Effector memory CD8-positive, alpha-beta T cell (primary cell): ENCODE results near the gene RBM39.
A peak's percentile ranks its signal among the peaks of the same experiment; 100 is the strongest.

Experiments
- ATAC-seq: fragments of 150-1000 bp; cut with Tn5 transposase; replicated peaks from 2 replicates; pipeline ENCODE4 v1.10.0; 2021; ENCODE audit warnings: mild to moderate bottlenecking, moderate library complexity
- DNase-seq, 3 experiments: peaks; one replicate each; pipeline ENCODE4 v3.0.0; 2021
- H3K27ac Mint-ChIP-seq, 2 donors: one replicate each; pipeline ENCODE4 v1.8.0; 2022; ENCODE audit warnings: mild to moderate bottlenecking in 2 of 2, mixed read lengths in 2 of 2, moderate library complexity in 2 of 2
- H3K27me3 Mint-ChIP-seq, 2 donors: one replicate each; pipeline ENCODE4 v1.8.0; 2022; ENCODE audit warnings: mixed read lengths in 2 of 2
- H3K36me3 Mint-ChIP-seq: one replicate; pipeline ENCODE4 v1.8.0; 2022; ENCODE audit warnings: mild to moderate bottlenecking, moderate library complexity, mixed read lengths; ENCODE audit not compliant: insufficient read depth
- H3K4me1 Mint-ChIP-seq, 2 donors: one replicate each; pipeline ENCODE4 v1.8.0; 2022; ENCODE audit warnings: low read depth in 2 of 2, mixed read lengths in 2 of 2
- H3K4me3 Mint-ChIP-seq, 2 donors: one replicate each; pipeline ENCODE4 v1.8.0; 2022; ENCODE audit warnings: mild to moderate bottlenecking in 2 of 2, mixed read lengths in 2 of 2, moderate library complexity in 2 of 2
- H3K9me3 Mint-ChIP-seq, 2 donors: one replicate each; pipeline ENCODE4 v1.8.0; 2022; ENCODE audit warnings: mixed read lengths in 2 of 2

The RBM39 gene

DNA sequence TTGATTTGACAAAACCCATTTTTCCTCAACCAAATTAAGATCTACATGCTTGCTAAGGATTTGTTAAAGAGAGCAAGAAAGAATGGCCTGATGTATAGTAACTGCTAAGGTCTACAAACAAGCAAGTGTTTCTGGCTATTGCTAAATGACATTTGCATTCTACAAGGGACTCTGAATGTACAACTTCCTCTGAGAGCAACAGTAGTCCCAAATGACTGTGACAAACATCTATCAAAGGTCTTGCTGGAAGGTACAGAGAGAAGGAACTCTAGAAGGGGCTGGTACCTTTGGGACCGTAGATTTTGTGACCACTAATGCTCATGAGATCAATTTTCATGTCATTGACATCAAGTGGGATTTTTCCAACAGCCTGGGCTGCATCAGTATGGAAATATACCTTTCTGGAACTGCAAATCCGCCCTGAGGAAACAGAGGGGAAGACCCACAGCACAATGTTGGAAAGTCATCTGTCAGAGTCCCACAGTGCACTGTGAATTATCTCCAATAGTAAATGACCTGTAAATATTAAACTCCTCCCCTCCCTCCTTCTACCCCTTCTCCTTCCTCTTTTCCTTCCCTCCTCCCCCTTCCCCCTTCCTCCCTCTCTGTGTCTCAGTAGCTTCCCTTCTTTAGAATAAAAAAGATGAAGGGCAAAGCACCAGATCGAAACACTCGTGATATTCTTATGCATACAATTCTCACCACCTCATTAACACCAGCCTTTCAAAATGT lies 61.4 kb downstream of the RBM39 start:
- Mint-ChIP-seq H3K4me1 (no peaks in the 10 kb centered on the region), H3K9me3 (no peaks in the 10 kb centered on the region), H3K4me3 (no peak overlapping the region), H3K27me3 (no peaks in the 10 kb centered on the region), H3K36me3 (peaks cover 33% of the 10 kb centered on the region), H3K27ac (no peak overlapping the region)
- DNase-seq (no peak), ATAC-seq (no peak)

DNA sequence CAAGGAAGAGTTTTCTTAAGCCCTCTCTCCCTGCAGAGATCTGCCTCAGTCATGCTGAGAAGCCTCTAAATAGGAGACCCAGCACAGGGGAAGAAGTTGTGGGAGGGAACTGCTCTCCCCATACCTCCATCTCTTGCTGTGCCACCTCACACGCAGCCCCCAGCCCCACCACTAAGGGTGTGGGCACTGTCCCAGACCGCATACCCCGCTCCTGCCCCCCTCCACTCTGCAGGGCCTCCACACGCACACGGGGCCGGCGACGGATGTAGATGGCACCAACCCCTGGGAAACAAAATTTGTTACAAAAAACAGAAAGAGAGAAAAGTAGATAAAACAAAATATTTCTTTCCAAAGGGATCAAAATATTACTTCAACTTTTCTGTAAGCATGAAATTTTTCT lies 67.1 kb downstream of the RBM39 start:
- Mint-ChIP-seq H3K9me3 (no peaks in the 10 kb centered on the region), H3K27me3 (no peaks in the 10 kb centered on the region), H3K4me1 (no peaks in the 10 kb centered on the region), H3K36me3 (peaks cover 42% of the 10 kb centered on the region), H3K27ac (no peak overlapping the region), H3K4me3 (no peak overlapping the region)
- no peak for DNase-seq
- ATAC-seq: no peak

DNA sequence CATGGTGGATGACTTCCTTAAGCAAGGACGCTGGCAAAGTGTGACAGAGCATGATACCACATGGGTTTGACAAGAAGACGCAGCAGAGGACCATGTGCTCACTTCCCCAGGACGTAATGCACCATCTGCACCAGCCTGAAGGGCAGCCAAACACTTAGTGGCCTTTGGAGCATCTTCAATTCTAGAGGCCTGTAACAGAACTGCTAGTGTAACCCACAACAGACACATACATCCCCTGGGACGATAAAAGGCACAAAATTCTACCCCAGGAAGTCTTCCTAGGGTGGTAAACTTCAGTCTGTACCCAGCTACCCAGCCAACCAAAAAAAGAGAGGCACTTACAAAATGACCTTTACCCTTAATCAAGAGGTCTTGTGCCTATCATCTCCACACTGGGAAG lies 68.2 kb downstream of the RBM39 start:
- H3K9me3 Mint-ChIP-seq: no peaks in the 10 kb centered on the region
- H3K4me1 Mint-ChIP-seq: no peaks in the 10 kb centered on the region
- DNase-seq (no peak), ATAC-seq (no peak)
- no peak overlapping the region for H3K4me3 Mint-ChIP-seq
- H3K27ac Mint-ChIP-seq: no peak overlapping the region
- no peaks in the 10 kb centered on the region for H3K27me3 Mint-ChIP-seq
- H3K36me3 Mint-ChIP-seq: peaks cover 38% of the 10 kb centered on the region

GRCh38 chr20:35669681-35670080 lies 72.4 kb downstream of the RBM39 start:
- Mint-ChIP-seq H3K9me3 (no peaks in the 10 kb centered on the region), H3K27me3 (no peaks in the 10 kb centered on the region), H3K4me1 (peaks cover 3 to 5% of the 10 kb centered on the region in 2 donors), H3K27ac (no peak overlapping the region), H3K36me3 (peaks cover 34% of the 10 kb centered on the region), H3K4me3 (no peak overlapping the region)
- no peak for DNase-seq
- ATAC-seq: no peak

DNA sequence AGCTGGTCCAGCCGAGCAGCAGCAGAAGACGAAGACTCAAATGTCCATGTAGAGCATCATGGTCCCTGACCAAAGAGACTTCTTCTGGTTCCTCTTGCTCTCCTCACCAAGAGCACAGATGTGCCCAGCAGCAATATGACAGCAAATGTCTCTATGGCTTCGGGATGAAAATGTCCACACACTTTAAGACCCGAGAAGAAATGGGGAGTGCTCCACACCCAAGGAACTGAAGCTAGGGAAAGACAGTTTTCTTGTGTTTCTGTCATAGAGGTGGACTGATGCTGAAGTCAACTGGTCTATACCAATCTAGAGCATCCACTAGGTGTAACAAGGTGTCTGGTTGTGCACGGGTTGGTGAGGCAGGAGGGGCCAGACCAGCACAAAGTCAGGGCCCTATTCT lies 72.8 kb downstream of the RBM39 start:
- DNase-seq: no peak
- Mint-ChIP-seq H3K36me3 (peaks cover 38% of the 10 kb centered on the region), H3K27ac (no peak overlapping the region), H3K4me1 (peaks cover 3 to 5% of the 10 kb centered on the region in 2 donors), H3K9me3 (no peaks in the 10 kb centered on the region), H3K27me3 (no peaks in the 10 kb centered on the region), H3K4me3 (no peak overlapping the region)
- no peak for ATAC-seq

DNA sequence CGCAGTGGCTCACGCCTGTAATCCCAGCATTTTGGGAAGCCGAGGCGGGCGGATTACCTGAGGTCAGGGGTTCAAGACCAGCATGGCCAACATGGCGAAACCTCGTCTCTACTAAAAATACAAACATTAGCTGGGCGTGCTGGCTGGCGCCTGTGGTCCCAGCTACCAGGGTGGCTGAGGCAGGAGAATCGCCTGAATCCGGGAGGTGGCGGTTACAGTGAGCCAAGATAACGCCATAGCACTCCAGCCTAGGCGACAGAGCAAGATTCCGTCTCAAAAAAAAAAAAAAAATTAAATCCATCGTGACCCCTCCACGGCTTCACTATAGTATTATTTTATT lies 76.1 kb downstream of the RBM39 start:
- no peak for DNase-seq
- Mint-ChIP-seq H3K9me3 (no peaks in the 10 kb centered on the region), H3K4me3 (peak overlapping the region in 1 of 2 donors; percentile 31), H3K27me3 (no peaks in the 10 kb centered on the region), H3K36me3 (peaks cover 46% of the 10 kb centered on the region), H3K4me1 (peaks cover 32 to 37% of the 10 kb centered on the region in 2 donors), H3K27ac (peak overlapping the region in 1 of 2 donors; percentile 4)
- ATAC-seq: no peak

DNA sequence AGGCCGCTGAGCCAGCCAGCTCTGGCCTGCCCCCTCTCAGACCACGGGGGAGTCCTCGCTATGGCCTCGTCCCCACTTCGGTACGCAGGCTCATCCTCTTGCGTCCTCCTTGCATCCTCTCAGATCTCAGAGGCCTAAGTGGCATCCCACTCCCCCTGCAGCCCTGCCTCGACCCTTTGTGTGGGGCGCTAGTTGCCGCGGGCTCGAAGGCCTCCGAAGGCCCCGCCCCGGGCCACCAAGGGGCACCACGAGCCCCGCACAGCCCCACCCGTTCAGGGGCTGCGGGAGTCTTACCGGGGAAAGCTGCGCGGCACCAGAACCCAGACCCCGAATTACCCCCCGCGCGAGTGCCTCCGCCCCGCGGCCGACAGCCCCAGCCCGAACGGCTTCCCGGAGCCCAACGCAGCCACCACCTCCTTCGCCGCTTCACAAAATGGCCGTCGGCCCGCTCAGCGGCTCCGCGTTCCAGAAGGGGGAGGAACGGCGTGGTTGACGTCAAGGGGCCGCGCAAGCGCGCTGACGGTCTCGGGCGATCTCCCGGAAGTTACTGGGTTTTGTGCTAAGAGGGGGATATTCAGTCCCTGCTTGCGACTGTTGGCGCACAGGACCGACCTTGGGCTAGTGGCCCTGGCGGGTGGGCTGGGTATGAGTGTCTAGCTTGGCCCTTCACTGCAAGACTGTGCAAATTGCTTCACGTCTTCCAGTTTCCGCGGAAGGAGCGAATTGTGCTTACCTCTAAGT lies 77.4 kb downstream of the RBM39 start, which contains the start of the genes CPNE1 and RBM12:
CPNE1 (minus strand) TSS at position 435 of the 741 bp plus-strand sequence. CDS start 31,977 bp downstream, outside the sequence.
RBM12 (minus strand) TSS at position 435 of the 741 bp plus-strand sequence. CDS start 9,578 bp downstream, outside the sequence.
- H3K9me3 Mint-ChIP-seq: no peaks in the 10 kb centered on the region
- no peaks in the 10 kb centered on the region for H3K27me3 Mint-ChIP-seq
- H3K36me3 Mint-ChIP-seq: peaks cover 42% of the 10 kb centered on the region
- DNase-seq (peak; percentile 90 to 93 (median 93)), ATAC-seq (peak; percentile 74)
- H3K27ac Mint-ChIP-seq: peak within 1 kb of the TSS; percentile 98 to 99
- H3K4me3 Mint-ChIP-seq: peak within 1 kb of the TSS; percentile 97 to 98
- peaks cover 44 to 48% of the 10 kb centered on the region in 2 donors for H3K4me1 Mint-ChIP-seq

GRCh38 chr20:35663516-35664465 lies 78.3 kb downstream of the RBM39 start:
- ATAC-seq: peak; percentile 73
- H3K27me3 Mint-ChIP-seq: no peaks in the 10 kb centered on the region
- H3K27ac Mint-ChIP-seq: peak overlapping the region; percentile 98 to 99
- peak overlapping the region; percentile 97 to 98 for H3K4me3 Mint-ChIP-seq
- H3K9me3 Mint-ChIP-seq: no peaks in the 10 kb centered on the region
- H3K4me1 Mint-ChIP-seq: peaks cover 48 to 57% of the 10 kb centered on the region in 2 donors
- DNase-seq: peak; percentile 69 to 74 (median 70)
- peaks cover 42% of the 10 kb centered on the region for H3K36me3 Mint-ChIP-seq

DNA sequence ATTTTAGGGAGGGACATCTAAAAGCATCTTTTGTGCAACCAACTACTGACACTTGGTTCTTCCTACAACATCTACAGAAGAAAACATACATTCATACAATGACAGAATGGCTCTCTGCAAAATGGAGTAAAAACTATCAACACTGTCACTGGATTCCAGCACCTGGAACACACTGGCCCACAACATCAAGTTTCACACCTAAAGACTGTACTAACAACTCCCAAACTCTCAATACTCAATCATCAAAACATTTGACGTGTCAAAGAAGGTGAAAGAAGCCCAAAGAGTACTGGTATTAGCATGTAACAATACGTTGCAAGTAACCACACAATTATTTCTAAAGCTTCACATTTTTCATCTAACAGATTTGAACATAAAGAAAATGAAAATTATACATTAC lies 79.5 kb downstream of the RBM39 start:
- no peak for ATAC-seq
- H3K27me3 Mint-ChIP-seq: no peaks in the 10 kb centered on the region
- H3K27ac Mint-ChIP-seq: peak overlapping the region; percentile 98 to 99
- peak overlapping the region; percentile 97 to 98 for H3K4me3 Mint-ChIP-seq
- H3K4me1 Mint-ChIP-seq: peaks cover 49 to 67% of the 10 kb centered on the region in 2 donors
- H3K36me3 Mint-ChIP-seq: peaks cover 39% of the 10 kb centered on the region
- no peak for DNase-seq
- no peaks in the 10 kb centered on the region for H3K9me3 Mint-ChIP-seq

DNA sequence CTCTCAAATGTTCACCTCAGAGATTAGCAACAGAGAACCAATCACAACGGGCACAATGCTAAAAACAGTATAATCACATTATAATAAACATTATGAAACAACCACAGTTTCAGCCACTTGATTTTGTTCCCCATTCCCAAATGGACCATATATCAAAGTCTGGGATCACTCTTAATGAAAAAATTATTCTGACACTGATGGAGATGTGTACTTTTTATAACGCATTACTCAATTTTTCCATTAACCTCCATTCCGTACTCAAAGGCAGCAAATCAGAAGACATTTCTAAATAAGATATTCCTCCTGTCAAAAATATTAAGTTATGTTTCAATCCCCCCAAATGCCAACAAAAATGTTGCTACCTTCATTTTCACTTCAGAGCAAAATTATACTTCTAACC lies 80.2 kb downstream of the RBM39 start:
- DNase-seq (no peak), ATAC-seq (no peak)
- Mint-ChIP-seq H3K4me1 (peaks cover 53 to 73% of the 10 kb centered on the region in 2 donors), H3K27ac (peak overlapping the region; percentile 98 to 99), H3K9me3 (no peaks in the 10 kb centered on the region), H3K4me3 (peak overlapping the region; percentile 97 to 98), H3K36me3 (peaks cover 39% of the 10 kb centered on the region), H3K27me3 (no peaks in the 10 kb centered on the region)

DNA sequence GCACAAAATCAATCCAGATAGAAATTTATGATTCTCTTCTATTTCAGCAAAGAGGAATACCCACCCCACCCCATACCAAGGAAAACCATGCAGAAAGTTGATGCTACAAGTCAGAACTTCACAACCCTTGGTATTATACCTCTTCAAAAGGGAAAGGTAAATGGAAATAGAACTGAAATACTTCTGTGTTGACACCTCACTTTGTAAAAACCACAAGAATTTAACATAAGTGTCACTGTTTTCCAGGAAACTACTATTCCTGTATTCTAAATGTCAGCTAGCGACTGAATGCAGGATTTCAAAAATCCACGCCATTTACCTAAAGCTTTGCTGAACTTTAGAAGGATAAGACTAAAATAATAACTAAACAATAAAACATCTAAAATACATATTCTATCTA lies 81.0 kb downstream of the RBM39 start:
- no peaks in the 10 kb centered on the region for H3K27me3 Mint-ChIP-seq
- peak overlapping the region; percentile 98 to 99 for H3K27ac Mint-ChIP-seq
- ATAC-seq (no peak), DNase-seq (no peak)
- H3K4me1 Mint-ChIP-seq: peaks cover 56 to 76% of the 10 kb centered on the region in 2 donors
- H3K4me3 Mint-ChIP-seq: peak overlapping the region; percentile 97 to 98
- peaks cover 48% of the 10 kb centered on the region for H3K36me3 Mint-ChIP-seq
- no peaks in the 10 kb centered on the region for H3K9me3 Mint-ChIP-seq

DNA sequence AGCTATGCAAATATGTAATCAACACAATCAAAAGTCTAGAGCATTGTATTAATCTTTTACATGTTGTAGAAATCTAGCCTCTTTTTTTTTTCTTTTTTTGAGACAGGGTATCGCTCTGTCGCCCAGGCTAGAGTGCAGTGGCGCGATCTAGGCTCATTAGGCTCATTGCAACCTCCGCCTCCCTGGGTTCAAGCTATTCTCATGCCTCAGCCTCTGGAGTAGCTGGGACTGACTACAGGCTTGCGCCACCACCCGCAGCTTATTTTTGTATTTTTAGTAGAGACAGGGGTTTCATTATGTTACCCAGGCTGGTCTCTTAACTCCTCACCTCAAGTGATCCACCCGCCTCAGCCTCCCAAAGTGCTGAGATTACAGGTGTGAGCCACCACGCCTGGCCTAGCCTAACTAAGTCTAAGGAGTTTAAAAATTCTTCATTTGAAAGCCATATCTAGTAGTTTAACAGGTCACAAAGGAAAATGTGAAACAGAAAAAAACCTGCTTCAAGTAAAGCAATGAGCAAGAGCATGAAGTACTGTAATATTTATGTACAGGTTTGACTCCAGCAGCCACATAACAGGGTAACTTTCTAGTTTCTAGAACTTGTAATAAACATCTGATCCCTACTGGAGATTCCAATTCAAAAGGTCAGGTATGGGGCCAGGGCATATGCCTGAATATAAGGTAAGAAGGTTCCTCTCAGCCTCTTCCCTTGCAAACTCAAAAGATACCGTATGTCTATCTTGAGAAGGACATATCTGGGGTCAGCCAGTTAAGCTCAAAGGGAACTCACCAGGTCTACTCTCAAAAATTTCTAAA lies 81.7 kb downstream of the RBM39 start:
- H3K27ac Mint-ChIP-seq: peak overlapping the region; percentile 98 to 99
- DNase-seq: no peak
- peak overlapping the region; percentile 97 to 98 for H3K4me3 Mint-ChIP-seq
- H3K27me3 Mint-ChIP-seq: no peaks in the 10 kb centered on the region
- peaks cover 56 to 76% of the 10 kb centered on the region in 2 donors for H3K4me1 Mint-ChIP-seq
- no peak for ATAC-seq
- peaks cover 49% of the 10 kb centered on the region for H3K36me3 Mint-ChIP-seq
- H3K9me3 Mint-ChIP-seq: no peaks in the 10 kb centered on the region
